NCI-H2107 (cell line): ENCODE measurements around the gene EDNRB.
"Not testable (repeated sequence)": the region's sequence is repeated elsewhere in the genome, so short reads cannot be mapped to it uniquely, and the experiment has no call there.

Experiments
- DNase-seq: peaks from one replicate; lab custom pipeline; 2025; lab: John Stamatoyannopoulos, UW

Gene EDNRB

DNA sequence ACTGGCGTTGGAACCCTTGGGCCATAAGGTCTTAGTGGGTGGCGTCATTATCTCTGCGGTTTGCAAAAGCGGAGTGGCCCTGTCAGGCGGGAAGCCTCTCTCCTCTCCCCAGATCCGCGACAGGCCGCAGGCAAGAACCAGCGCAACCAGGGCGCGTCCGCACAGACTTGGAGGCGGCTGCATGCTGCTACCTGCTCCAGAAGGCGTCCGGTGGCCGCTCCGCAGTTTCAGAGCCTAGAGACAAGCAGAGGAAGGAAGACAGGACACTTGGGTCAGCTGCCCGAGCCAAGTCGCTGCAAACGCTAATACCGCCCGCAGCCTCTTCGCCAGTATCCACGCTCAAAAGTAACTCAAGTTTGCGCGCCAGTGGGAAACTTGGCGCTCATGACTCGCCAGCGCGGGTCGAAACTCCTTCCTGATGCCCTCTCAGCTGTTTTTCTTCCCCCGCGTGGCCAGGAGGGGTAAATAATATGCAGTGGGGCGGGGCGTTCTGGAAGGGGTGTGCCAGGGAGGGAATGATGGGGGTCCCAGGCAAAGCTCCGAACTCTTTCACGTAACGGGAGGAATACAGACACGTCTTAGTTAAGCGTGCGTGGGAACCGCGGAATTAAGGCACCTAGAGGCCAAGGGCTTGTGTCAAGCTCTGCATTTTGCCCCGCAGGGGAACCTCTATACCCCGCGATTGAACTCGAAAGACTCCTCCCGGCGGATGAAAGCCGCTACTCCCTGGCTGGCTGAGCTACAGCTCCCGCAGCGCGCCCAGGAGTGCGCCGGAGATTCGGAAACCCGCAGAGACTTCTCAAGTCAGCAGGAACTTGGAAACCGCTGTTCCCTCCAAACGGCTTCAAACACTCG, at the start of gene EDNRB:
Gene EDNRB, minus strand, starts transcription at position 441 of the 855 bp plus-strand sequence. Its CDS starts 258 bp downstream, at position 183.
- DNase-seq: no peak

GRCh38 chr13:77966671-77967070, 48.0 kb upstream of the EDNRB start:
- no peak for DNase-seq

- DNase-seq: no peak
Observed at GRCh38 chr13:77952737-77953136, 34.1 kb upstream of the EDNRB start.

DNA sequence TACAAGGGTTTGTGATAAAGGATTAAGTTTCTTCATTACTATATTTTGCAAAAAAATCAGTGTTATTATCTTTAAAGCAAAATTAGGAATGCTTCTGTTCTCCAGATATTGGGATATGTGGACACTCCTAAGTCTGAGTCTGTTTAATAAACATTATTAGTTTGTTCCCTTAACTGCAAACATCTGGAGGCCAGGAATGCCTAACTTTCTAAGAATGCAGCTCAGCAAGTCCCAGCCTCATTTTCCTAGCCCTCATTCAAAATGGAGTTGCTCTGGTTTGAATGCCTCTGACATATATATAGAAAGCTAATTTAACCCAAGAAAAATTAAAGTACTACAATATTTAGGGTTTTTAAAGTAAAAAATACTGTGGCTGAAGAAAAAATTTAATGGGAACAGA, 33.6 kb upstream of the EDNRB start:
- no peak for DNase-seq

DNA sequence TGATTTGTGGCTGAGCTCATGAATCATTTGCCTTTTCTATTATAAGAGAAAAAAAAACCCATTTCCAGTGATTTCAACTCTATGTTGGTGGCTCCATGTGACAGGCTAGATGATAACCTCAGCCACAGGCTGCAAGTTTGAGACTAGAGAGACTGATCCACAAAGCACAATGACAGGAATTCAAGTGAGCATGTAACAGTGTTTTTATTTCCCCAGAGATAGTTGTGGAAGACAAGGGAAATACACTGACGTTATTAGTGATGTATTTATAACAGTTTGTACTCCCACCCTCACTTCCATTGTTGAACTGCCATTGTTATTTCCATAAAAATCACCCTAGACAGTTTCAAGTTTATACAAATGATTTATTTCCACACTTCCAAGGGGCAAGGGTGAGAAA, 27.9 kb upstream of the EDNRB start:
- DNase-seq: no peak

DNA sequence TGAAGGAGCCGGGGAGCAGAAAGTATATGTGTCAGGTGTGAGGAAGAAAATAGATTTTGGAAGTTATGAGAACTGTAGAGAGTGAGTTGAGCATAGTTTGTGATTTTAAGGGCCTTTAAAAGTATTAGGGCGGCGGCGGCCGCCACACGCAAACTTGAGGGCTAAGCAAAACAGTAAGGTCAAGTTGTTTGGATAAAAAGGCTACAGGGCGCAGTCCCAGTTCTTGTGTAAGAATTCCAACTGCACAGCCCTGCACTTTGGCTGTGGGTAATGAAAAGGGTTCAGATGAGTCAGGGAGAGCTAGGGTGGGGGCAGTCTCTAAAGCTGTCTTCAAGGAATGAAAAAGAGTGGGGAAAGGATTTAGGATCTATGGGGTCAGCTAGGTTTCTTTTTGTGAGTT, 16.4 kb upstream of the EDNRB start:
- DNase-seq: not testable (repeated sequence)

DNA sequence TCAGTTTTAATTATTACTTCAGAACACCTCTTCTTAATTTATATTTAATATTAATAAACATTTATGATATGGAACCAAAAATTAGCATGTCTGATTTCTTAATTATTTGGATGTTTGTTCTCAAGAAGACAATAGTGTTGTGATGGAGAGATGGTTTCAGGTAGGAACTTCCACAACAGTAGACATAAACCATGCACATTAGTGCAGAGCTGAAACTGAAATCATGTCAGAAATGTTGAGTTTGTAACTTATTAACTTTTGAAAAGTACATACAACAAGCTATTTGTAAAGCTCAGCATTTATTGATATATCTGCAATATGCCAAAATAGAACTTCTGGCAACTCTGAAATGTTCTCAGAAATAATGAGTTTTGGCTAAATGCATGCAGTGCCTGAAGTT, 11.8 kb upstream of the EDNRB start:
- no peak for DNase-seq

DNA sequence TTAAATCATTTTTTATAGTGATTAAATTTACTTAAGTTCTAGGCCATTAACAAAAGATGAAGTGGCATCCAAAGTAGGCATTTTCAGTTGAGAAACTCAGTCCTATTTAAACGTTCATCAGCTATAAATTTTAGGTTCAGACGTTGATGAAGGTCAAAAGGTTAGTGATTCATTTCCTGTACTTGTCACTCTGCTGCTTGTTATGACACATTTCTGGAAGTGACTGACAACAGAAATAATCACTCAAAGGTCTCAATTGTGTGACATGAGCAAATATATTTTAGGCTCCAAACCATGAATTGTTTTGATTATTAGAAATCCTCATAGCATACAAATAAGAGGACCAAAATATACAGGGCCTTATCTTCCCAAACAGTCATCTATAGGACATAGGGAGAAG, 10.3 kb upstream of the EDNRB start:
- DNase-seq: no peak

DNA sequence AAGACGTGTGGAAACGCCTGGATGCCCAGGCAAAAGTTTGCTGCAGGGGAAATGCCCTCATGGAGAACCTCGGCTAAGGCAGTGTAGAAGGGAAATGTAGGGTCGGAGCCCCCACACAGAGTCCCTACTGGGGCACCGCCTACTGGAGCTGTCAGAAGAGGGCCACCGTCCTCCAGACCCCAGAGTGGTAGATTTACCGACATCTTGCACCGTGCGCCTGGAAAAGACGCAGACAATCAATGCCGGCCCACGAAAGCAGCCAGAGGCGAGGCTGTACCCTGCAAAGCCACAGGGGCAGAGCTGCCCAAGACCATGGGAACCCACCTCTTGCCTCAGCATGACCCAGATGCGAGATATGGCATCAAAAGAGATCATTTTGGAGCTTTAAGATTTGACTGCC, 7.0 kb upstream of the EDNRB start:
- DNase-seq: no peak

DNA sequence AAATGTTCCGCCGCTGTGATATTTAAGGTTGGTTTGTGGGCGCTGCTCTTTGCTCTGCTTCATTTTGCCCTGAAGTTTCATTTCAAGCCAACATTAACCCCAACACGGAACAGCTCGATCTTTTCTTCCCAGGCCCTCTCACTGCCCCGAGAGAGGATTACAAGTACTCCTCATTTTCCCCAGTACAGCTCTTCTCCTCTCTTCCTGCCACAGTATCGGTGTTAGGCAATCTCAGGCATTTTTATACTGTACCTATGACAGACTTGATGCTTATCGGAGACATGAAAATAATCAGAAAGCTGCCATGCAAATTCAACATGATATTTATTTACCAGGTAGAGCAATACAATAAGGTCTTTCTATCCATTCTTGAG, 1.3 kb upstream of the EDNRB start:
- DNase-seq: no peak

- no peak for DNase-seq
Observed at GRCh38 chr13:77919246-77919920, 752 bp upstream of the EDNRB start.

DNA sequence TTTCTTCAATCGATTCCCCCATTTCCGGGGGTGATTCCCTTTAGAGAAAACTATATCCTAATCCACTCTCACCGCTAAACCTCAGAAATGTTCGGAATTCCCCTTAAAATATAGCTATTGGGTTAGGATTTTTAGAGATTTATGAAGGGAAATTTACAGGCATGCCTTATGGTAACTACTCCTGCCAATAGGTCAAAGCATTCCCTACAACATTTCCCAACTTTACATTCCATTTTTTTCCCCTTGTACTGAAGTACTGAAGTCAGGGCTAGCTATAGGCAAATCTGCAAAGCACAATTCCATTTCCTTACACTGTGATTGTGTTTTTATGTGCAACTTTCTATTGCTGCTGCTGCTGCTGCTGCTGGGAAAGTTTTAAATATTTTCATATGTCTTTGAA, 2.1 kb downstream of the EDNRB start:
- no peak for DNase-seq

GRCh38 chr13:77915686-77916085, 2.9 kb downstream of the EDNRB start:
- DNase-seq: no peak

DNA sequence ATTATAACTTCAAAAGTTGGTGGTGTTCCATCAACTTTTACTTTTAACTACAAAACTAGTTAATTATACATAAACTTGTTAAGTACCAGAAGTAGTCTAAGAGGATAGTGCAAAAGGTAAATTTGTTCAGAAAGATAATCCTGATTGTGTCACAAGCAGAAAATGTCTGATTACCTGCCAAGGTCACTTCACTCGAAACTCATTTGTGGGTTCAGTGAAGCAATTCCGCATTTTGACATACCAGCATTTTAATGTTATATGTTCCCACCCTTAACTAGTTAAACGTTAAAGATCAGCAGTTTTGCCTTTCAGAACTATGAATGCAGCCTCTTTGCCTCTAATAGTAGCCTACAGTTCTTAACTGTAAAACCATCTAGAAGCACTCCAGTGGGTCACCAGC, 5.6 kb downstream of the EDNRB start:
- DNase-seq: no peak

DNA sequence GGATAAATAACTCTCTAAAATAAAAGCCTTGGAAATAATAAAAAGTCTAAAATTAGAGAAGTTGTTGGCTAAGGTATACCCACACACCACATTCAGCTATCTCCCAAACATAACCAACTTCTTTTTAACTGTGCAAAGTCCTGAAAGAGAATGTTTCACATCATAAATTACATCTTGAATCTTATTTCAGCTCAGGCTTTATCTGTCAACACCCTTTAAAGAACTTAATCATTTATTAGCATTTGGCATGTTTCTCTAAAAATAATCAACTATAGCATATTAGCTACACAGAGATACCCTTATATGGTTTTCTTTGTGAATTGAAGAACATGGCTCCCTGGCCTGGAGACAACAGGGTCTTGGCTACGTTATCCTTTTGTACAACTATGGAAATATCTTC, 6.9 kb downstream of the EDNRB start:
- no peak for DNase-seq

DNA sequence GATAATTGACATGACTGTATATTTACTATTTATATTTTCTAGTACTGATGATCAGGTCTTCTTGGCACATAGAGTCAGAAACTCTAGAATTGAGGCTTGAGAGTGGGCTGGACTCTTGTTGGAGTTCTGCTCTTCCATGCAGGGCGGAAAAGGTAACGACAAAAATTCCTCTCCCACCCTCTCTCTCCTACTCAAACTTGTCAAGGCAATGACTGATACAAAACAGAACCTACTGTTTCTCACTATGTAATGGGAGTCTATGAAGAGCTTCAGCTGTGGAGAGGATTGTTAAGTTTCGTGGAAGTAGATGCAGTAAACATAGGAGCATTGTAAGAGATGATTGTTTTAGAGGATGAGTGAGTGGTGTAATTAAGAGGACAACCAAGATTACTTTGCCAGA, 8.8 kb downstream of the EDNRB start:
- DNase-seq: no peak

DNA sequence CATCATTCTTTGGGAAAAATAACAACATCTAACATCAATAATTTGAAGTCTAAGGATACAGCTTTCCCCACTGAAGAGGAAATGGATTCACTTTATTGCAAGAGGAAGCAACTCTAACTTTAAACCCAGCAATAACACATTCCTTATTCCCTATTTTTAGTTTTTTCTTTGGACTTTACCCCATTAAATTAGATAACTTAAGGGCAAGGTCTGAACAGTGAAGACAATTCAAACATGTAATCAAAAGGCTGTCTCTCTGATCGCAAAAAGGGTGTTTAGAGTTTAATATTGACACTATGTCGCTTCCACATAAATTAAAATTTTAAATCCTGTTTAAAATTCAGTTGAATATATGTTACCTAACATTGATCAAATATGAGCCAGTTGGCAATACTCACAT, 10.1 kb downstream of the EDNRB start:
- DNase-seq: no peak

- DNase-seq: no peak
Observed at GRCh38 chr13:77907666-77908341, 10.8 kb downstream of the EDNRB start.

DNA sequence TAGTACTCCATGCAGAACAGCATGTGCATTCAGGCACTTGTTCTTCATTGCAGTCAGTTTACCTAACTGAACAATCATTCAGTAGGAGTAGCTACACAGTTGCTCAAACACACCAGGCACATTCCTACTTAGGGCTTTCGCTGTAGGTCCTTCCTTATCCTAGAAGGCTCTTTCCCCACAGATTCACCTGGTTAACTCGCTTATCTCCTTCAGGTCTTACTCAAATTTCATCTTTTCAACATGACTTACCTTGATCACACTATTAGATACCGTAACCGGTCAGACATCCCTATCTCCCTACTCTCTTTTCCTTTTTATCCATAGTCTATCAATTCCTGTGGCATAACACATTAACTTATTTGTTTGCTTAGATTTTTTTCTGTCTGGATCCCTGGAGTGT, 14.6 kb downstream of the EDNRB start:
- no peak for DNase-seq

GRCh38 chr13:77903435-77903834, 15.2 kb downstream of the EDNRB start:
- DNase-seq: no peak

- no peak for DNase-seq
Observed at GRCh38 chr13:77902319-77902963, 16.2 kb downstream of the EDNRB start.

DNA sequence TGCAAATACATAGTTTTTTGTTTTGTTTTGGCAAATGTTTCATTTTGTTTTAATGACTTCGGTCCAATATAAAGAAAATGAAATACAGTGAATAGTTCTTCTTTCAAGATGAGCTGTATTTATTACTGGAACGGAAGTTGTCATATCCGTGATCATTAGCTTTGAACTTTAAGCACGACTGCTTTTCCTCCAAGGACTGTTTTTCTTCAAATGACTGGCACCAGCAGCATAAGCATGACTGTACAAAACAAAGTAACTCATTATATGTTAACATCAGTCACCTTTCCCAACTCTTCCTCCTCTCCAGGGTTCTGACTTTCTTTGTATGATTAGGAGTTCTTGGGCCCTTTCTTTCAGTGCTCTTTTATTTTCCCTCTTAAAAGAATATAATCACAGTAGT, 20.5 kb downstream of the EDNRB start:
- no peak for DNase-seq

GRCh38 chr13:77896977-77897376, 21.7 kb downstream of the EDNRB start:
- no peak for DNase-seq
